Neural progenitor cell (in vitro differentiated cells): ENCODE data around the gene VPS4B. TPM values are rescaled to one million over a fixed set of nuclear protein-coding genes. Genes with fewer than 3 reads are reported as not detected.
A peak's percentile ranks its signal among the peaks of the same experiment; 100 is the strongest.

ENCODE experiments used
- DNase-seq: peaks from one replicate; pipeline ENCODE4 v3.0.0-alpha.2; 2016; ENCODE audit warnings: low spot score
- H2AFZ ChIP-seq: fragments of 200-600 bp; sonication (generic); replicated peaks from 2 replicates; pipeline ENCODE4 v1.6.1; 2016; ENCODE audit warnings: antibody characterized with exemption
- H3F3A ChIP-seq: fragments of 200-600 bp; sonication (generic); 2 replicates; pipeline ENCODE4 v1.6.1; 2016; ENCODE audit warnings: antibody characterized with exemption, low read depth
- H3K27ac ChIP-seq: fragments of 200-600 bp; sonication (generic); 2 replicates; pipeline ENCODE4 v1.5.1; 2016; ENCODE audit warnings: mild to moderate bottlenecking
- H3K27me3 ChIP-seq: fragments of 200-600 bp; sonication (generic); 2 replicates; pipeline ENCODE4 v1.6.1; 2016; ENCODE audit warnings: mild to moderate bottlenecking, moderate library complexity
- H3K36me3 ChIP-seq: fragments of 200-600 bp; sonication (generic); 2 replicates; pipeline ENCODE4 v1.5.1; 2016
- H3K4me1 ChIP-seq: fragments of 200-600 bp; sonication (generic); 2 replicates; pipeline ENCODE4 v1.6.1; 2016; ENCODE audit warnings: mixed run types
- H3K4me2 ChIP-seq: fragments of 200-600 bp; sonication (generic); 2 replicates; pipeline ENCODE4 v1.6.1; 2016
- H3K4me3 ChIP-seq: fragments of 200-600 bp; sonication (generic); 2 replicates; pipeline ENCODE4 v1.5.1; 2016
- H3K79me2 ChIP-seq: fragments of 200-600 bp; sonication (generic); 2 replicates; pipeline ENCODE4 v1.6.1; 2016; ENCODE audit warnings: low read depth
- H3K9ac ChIP-seq: fragments of 200-600 bp; sonication (generic); 2 replicates; pipeline ENCODE4 v1.6.1; 2016
- H3K9me3 ChIP-seq: fragments of 200-600 bp; sonication (generic); 2 replicates; pipeline ENCODE4 v1.5.1; 2016; ENCODE audit warnings: low read depth
- H4K20me1 ChIP-seq: fragments of 200-600 bp; sonication (generic); 2 replicates; pipeline ENCODE4 v1.6.1; 2016; ENCODE audit warnings: low read depth
- H3K27ac Mint-ChIP-seq: 3 replicates; pipeline ENCODE4 v1.8.0; 2021; ENCODE audit warnings: mixed read lengths
- H3K27me3 Mint-ChIP-seq: 2 replicates; pipeline ENCODE4 v1.8.0; 2022; ENCODE audit warnings: low read depth, mild to moderate bottlenecking, inconsistent platforms, moderate library complexity, mixed read lengths; ENCODE audit not compliant: insufficient read depth
- H3K36me3 Mint-ChIP-seq: 3 replicates; pipeline ENCODE4 v1.8.0; 2021; ENCODE audit warnings: mixed read lengths
- H3K4me1 Mint-ChIP-seq: 3 replicates; pipeline ENCODE4 v1.8.0; 2021; ENCODE audit warnings: mixed read lengths
- H3K4me3 Mint-ChIP-seq: 3 replicates; pipeline ENCODE4 v1.8.0; 2021; ENCODE audit warnings: mild to moderate bottlenecking, moderate library complexity, mixed read lengths
- H3K9me3 Mint-ChIP-seq: 3 replicates; pipeline ENCODE4 v1.8.0; 2020; ENCODE audit warnings: mixed read lengths
- EZH2 ChIP-seq: fragments of 200-600 bp; sonication (generic); IDR thresholded peaks from 2 replicates; pipeline ENCODE4 v1.6.1; 2017; ENCODE audit warnings: antibody characterized with exemption, mild to moderate bottlenecking, moderate library complexity
- EZH2phosphoT487 ChIP-seq: fragments of 200-600 bp; sonication (generic); IDR thresholded peaks from 2 replicates; pipeline ENCODE4 v1.6.1; 2017; ENCODE audit warnings: antibody characterized with exemption
- total RNA-seq: library from RNA; depleted of rRNA; stranded (reverse); fragments of >200 nt; gene quantifications from 2 replicates; pipeline ENCODE4 v1.2.3, GENCODE V29; 2015; ENCODE audit warnings: low replicate concordance
- TF ChIP-seq, protein P1 (sequence below): fragments of 200-600 bp; sonication (generic); IDR thresholded peaks from 2 replicates; pipeline ENCODE4 v1.5.1; 2017; ENCODE audit warnings: antibody characterized with exemption, mild to moderate bottlenecking

VPS4B gene
- total RNA-seq, 1 donor from 2014 or later, result 42.2 TPM

DNA sequence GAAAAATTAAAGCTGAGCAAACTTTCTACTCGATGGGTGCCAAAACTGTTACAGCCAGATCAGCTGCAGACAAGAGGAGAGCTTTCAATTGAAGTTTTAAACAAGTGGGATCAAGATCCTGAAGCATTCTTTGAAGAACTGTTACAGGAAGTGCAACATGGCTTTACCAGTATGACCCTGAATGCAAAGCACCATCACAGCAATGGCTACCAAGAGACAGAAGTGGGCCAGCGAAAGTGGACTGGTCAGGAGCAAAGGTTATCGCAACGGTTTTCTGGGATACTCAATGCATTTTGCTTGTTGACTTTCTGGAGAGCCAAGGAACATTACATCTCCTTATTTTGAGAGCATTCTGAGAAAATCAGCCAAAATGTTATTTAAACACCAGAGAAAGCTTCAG is 45.4 kb upstream of the VPS4B start:
- Histone ChIP-seq H3K79me2 (no peaks in the 10 kb centered on the region), H3K4me2 (no peak overlapping the region), H3K4me3 (no peak overlapping the region), H3F3A (no peaks in the 10 kb centered on the region), H3K4me1 (no peaks in the 10 kb centered on the region), H4K20me1 (no peaks in the 10 kb centered on the region), H3K9ac (no peak overlapping the region), H3K27me3 (no peaks in the 10 kb centered on the region), H2AFZ (peak overlapping the region; percentile 47), H3K27ac (no peak overlapping the region), H3K36me3 (no peaks in the 10 kb centered on the region), H3K9me3 (no peaks in the 10 kb centered on the region)
- Mint-ChIP-seq H3K27me3 (peaks cover under 1% of the 10 kb centered on the region), H3K9me3 (no peaks in the 10 kb centered on the region), H3K4me3 (no peak overlapping the region), H3K36me3 (no peaks in the 10 kb centered on the region), H3K27ac (no peak overlapping the region), H3K4me1 (no peaks in the 10 kb centered on the region)
- DNase-seq, result no peak
- TF ChIP-seq EZH2phosphoT487, result no peak
- TF ChIP-seq, protein P1, sequence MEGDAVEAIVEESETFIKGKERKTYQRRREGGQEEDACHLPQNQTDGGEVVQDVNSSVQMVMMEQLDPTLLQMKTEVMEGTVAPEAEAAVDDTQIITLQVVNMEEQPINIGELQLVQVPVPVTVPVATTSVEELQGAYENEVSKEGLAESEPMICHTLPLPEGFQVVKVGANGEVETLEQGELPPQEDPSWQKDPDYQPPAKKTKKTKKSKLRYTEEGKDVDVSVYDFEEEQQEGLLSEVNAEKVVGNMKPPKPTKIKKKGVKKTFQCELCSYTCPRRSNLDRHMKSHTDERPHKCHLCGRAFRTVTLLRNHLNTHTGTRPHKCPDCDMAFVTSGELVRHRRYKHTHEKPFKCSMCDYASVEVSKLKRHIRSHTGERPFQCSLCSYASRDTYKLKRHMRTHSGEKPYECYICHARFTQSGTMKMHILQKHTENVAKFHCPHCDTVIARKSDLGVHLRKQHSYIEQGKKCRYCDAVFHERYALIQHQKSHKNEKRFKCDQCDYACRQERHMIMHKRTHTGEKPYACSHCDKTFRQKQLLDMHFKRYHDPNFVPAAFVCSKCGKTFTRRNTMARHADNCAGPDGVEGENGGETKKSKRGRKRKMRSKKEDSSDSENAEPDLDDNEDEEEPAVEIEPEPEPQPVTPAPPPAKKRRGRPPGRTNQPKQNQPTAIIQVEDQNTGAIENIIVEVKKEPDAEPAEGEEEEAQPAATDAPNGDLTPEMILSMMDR, result no peak
- TF ChIP-seq EZH2, result no peak

DNA sequence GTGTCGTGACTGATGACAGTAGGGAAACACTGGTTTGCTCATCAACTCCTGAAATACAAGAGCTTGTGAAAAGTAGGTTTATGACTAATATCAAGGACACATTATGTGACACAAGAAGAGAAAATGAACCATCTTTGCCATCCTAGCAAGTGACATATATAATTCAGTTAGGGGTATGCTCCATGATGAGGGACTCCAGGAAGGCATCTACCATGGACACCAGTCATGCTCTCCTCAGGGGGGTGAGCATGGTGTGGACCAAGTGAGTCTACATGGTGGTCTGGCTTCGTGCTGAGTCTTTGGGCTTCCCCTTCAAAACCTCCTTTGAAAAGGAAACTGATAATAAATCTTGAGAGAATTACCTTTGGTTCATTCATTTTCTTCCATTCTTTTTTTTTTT is 42.8 kb upstream of the VPS4B start:
- H3K36me3 ChIP-seq, result no peaks in the 10 kb centered on the region
- no peaks in the 10 kb centered on the region for H3K79me2 ChIP-seq
- Mint-ChIP-seq H3K27me3 (peaks cover 2% of the 10 kb centered on the region), H3K4me3 (no peak overlapping the region), H3K9me3 (no peaks in the 10 kb centered on the region), H3K27ac (no peak overlapping the region), H3K36me3 (no peaks in the 10 kb centered on the region), H3K4me1 (no peaks in the 10 kb centered on the region)
- H3K4me1 ChIP-seq, result no peaks in the 10 kb centered on the region
- H2AFZ ChIP-seq, result no peak overlapping the region
- no peaks in the 10 kb centered on the region for H3K27me3 ChIP-seq
- no peak for DNase-seq
- H3K9ac ChIP-seq, result no peak overlapping the region
- H3K27ac ChIP-seq, result no peak overlapping the region
- no peaks in the 10 kb centered on the region for H3K9me3 ChIP-seq
- TF ChIP-seq EZH2 (no peak), EZH2phosphoT487 (no peak)
- TF ChIP-seq, protein P1, result no peak
- no peaks in the 10 kb centered on the region for H4K20me1 ChIP-seq
- H3K4me3 ChIP-seq, result no peak overlapping the region
- no peaks in the 10 kb centered on the region for H3F3A ChIP-seq
- H3K4me2 ChIP-seq, result no peak overlapping the region

DNA sequence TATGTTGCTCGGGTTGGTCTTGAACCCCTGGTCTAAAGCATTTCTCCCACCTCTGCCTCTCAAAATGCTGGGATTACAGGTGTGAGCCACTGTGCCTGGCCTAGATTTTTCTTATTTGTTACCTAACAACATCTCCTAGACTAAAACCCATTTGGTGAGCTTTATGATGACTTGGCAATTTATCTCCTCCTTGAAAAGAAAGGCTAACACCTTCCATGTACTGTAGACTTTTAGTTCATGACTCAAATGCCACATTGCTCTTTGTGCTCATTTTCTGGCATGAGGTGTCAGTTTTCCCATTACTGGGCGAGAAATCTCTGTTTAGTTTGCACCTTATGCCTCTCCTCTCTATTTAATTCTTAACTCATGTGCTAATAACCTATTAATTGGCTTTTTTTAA is 42.2 kb upstream of the VPS4B start:
- Histone ChIP-seq H3K4me3 (no peak overlapping the region), H4K20me1 (no peaks in the 10 kb centered on the region), H3K9ac (no peak overlapping the region), H3K27ac (no peak overlapping the region), H3K4me2 (no peak overlapping the region), H3K27me3 (no peaks in the 10 kb centered on the region), H3K4me1 (no peaks in the 10 kb centered on the region), H3K9me3 (no peaks in the 10 kb centered on the region), H3K79me2 (no peaks in the 10 kb centered on the region), H2AFZ (no peak overlapping the region), H3K36me3 (no peaks in the 10 kb centered on the region), H3F3A (no peaks in the 10 kb centered on the region)
- Mint-ChIP-seq H3K4me1 (no peaks in the 10 kb centered on the region), H3K36me3 (no peaks in the 10 kb centered on the region), H3K4me3 (no peak overlapping the region), H3K27me3 (peaks cover 2% of the 10 kb centered on the region), H3K9me3 (no peaks in the 10 kb centered on the region), H3K27ac (no peak overlapping the region)
- no peak for DNase-seq
- no peak for TF ChIP-seq EZH2phosphoT487
- TF ChIP-seq EZH2, result no peak
- TF ChIP-seq, protein P1, result no peak

DNA sequence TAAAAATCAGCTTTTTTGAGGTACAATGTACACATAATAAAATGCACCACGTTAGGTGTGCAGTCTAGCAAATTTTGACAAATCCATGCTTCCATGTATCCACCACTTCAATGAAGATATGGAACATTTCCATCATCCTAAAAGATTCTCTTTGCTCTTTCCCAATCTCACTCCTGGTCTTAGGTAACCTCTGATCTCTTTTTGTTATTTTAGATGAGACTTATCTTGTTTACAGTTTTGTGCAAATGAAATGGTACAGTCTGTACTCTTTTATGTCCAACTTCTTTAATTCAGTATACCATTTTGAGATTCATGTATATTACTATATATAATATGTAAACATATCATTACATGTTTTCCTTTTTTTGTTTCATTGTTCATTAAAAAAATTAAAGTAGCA is 38.1 kb upstream of the VPS4B start:
- Histone ChIP-seq H3K36me3 (no peaks in the 10 kb centered on the region), H4K20me1 (no peaks in the 10 kb centered on the region), H3K9ac (no peak overlapping the region), H3K9me3 (no peaks in the 10 kb centered on the region), H3K4me3 (no peak overlapping the region), H3K27me3 (no peaks in the 10 kb centered on the region), H3F3A (no peaks in the 10 kb centered on the region), H3K4me1 (no peaks in the 10 kb centered on the region), H3K4me2 (no peak overlapping the region), H3K79me2 (no peaks in the 10 kb centered on the region), H3K27ac (no peak overlapping the region), H2AFZ (no peak overlapping the region)
- Mint-ChIP-seq H3K4me3 (no peak overlapping the region), H3K4me1 (no peaks in the 10 kb centered on the region), H3K27ac (no peak overlapping the region), H3K27me3 (peaks cover 2% of the 10 kb centered on the region), H3K36me3 (no peaks in the 10 kb centered on the region), H3K9me3 (no peaks in the 10 kb centered on the region)
- DNase-seq, result no peak
- TF ChIP-seq, protein P1, result no peak
- TF ChIP-seq EZH2phosphoT487 (no peak), EZH2 (no peak)
